NOMO-1 treated with DMSO at 0.1 percent for 48 hours (cell line): ENCODE measurements around the gene TIMP3.
"Not testable (repeated sequence)": the region's sequence is repeated elsewhere in the genome, so short reads cannot be mapped to it uniquely, and the experiment has no call there.

Source experiments
- DNase-seq: peaks from one replicate; lab custom pipeline; 2025; ENCODE audit not compliant: unreplicated experiment; lab: John Stamatoyannopoulos, UW

Gene TIMP3

DNA sequence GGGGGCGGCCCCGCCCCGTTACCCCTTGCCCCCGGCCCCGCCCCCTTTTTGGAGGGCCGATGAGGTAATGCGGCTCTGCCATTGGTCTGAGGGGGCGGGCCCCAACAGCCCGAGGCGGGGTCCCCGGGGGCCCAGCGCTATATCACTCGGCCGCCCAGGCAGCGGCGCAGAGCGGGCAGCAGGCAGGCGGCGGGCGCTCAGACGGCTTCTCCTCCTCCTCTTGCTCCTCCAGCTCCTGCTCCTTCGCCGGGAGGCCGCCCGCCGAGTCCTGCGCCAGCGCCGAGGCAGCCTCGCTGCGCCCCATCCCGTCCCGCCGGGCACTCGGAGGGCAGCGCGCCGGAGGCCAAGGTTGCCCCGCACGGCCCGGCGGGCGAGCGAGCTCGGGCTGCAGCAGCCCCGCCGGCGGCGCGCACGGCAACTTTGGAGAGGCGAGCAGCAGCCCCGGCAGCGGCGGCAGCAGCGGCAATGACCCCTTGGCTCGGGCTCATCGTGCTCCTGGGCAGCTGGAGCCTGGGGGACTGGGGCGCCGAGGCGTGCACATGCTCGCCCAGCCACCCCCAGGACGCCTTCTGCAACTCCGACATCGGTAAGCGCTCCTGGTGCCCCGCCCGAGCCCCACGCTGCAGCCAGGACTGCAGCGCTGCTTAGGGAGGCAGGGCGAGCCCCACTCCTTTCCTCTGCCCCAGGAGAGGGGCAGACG is at the start of gene TIMP3:
Gene TIMP3, plus strand, starts transcription at position 169 of the 700 bp plus-strand sequence. Its CDS starts 297 bp downstream, at position 466.
- DNase-seq = peak; percentile 44

DNA sequence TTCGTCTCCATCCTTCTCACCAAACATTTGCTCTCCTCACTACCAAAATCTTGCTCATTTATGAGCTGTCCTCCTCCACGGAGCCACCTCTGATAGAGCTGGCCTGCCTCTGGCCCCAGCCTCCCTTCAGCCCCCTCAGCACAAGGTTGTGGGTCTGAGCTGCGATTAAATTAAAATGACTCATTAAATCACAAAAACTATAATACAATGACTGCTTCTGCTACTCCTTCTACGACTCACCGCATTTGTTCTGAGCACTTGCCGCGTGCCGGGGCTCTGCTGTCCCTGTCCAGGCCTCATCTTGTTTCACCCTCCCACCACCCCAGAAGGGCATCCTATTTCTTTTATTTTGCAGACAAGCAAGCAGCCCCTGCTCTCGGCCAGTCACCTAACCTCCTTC is 49.2 kb upstream of the TIMP3 start:
- DNase-seq = no peak

DNA sequence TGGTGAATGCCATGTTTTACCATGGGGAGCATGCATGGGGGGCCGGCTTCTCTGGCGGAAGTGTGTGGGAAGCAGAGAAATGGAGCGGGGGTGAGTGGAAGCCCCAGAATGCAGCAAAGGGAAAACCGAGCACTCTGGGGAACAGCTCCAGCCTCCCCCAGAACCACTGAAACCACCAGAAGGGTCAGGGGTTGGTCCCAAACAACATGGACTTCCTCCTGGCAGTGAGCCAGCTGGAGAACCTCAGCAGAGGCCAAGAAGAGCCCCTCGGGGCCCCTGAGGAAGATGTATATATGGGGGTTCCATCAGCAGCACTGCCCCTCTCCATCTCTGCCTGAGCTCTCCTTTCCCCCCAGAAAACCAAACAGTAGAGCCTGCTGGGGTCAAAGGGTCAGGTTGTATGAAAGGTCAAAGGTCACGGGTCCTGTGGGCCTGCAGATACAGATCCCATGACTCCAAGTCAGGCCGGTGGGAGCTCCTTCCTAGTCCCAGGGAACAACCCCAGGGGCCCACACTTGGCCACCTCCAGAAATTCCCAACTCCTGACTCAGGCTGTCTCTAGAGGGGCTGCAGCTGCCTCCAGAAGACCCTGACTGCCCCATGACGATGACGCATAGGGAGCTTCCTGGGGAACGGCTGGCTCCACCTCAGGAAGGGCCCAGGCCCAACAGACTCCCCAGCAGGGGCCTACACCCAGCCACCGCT is 48.5 kb upstream of the TIMP3 start:
- DNase-seq = no peak

DNA sequence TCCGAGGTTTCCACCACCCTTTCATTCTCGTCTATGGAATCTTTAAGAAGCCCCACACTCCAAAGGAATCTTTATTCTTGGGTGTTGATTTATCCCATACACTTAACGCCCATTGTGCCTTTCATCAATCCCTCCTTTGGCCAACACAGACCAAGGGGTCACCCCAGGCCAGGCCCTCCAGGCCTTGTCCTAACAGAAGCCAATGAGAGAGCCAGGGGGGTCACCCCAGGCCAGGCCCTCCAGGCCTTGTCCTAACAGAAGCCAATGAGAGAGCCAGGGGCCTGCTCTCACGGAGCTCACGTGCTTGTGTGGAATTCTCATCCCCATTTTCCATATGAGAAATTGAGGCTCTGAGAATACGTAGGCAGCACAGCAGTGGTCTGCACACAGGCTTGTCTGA is 47.9 kb upstream of the TIMP3 start:
- no peak for DNase-seq

DNA sequence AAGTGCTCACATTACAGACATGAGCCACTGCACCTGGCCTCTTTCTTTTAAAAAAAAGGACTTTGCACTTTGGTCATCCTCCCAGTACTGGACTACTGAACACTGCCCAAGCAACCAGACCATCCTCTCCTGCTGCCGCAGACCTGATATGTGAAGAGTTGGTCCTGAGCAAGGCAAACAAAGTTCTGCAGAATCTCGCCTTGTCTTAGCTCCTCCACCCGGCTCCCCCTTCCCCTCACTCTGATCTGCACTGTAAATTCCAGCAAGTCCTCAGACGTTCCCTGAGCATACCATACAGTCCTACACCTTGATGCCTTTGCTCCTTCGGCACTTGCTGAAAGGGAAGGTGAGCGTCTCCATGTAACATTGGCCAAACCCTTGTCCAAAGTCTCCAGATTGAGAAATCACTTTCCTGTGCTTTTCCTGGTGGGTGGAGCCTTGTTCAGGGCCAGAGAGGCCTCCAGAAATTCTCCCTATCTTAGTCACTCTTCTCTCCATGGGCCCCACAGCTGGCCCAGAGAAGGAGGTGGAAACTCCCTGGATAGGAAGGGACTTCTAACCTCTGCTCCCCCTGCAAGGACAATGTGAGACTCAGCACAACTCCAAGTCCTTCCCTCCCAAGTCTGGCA is 47.0 kb upstream of the TIMP3 start:
- DNase-seq = no peak

DNA sequence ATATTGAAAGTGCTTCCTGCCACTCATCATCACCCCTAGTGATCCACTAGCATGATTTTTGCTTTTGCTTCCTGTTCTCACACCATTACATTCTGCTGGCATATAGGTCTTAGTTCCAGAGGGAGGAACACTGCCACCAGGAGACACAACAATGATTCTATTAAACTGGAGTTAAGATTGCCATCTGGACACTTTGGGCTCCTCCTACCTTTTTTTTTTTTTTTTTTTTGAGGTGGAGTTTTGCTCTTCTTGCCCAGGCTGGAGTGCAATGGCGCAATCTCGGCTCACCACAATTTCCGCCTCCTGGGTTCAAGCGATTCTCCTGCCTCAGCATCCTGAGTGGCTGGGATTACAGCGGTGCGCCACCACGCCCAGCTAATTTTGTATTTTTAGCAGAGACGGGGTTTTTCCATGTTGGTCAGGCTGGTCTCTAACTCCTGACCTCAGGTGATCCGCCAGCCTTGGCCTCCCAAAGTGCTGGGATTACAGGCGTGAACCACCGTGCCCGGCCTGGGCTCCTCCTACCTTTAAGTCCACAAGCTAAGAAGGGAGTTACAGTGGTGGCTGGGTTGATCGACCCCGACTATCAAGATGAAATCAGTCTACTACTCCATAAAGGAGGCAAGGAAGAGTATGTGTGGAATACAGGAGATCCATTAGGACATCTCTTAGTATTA is 44.3 kb upstream of the TIMP3 start:
- DNase-seq = not testable (repeated sequence)

DNA sequence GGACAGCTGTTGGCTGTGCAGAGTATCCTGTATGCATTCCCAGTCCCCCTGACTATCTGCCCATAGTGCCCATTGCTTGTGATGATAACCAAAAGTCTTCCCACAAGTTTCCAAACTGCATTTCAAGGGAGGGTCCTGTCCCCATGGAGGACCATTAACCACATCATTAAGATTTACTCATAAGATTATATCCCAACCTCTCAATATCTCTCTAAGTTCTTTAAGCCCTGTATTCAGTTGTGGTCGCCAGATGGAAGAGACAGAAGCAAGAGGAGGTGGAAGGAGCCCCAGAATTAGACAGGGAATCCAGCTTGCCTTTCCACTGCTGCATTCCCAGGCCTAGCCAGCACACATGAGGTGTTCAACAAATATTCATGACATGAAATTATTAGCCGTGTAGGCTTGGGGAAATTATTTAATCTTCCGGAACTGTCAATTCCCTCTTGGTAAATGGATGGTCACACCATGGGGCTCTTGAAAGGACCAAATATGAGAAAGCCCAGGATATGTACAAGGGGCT is 42.6 kb upstream of the TIMP3 start:
- no peak for DNase-seq

DNA sequence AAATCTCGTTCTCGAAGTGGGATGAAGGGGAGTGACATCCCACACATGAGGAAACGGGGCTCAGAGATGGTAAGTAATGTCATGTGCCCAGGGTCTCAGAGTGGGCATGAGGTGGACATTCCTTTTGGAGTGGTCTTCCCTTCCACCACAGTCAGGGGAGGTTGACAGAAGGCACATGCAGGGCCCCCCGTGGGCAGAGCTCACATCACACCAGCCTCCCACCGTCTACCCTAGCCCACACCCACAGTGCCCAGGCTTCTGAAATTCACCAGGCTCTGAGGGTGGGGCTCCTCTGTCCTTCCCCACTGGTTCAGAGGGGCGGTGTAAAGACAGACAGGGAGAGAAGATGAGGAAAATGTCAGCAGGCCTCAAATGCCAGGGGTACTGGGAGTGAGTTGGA is 41.1 kb upstream of the TIMP3 start:
- DNase-seq = no peak

DNA sequence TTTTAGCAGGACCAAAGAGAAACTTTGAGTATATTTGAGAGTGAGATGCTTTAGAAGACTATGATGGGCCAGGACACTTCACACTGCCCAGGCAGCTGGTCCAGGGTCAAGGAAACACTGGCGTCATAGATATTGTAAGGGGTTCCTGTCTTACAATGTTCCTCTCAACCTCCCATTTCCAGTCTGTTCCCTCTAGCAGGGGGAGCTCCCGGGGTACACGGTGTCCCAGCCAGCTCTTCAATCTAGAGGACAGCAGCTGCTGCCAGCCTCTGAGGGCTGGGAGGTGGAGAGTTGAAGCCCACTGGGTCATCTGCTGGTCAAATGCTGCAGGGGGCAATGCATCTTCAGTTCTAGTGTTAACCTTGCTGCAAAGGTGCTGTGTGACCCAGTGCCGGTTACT is 40.7 kb upstream of the TIMP3 start:
- DNase-seq = no peak

DNA sequence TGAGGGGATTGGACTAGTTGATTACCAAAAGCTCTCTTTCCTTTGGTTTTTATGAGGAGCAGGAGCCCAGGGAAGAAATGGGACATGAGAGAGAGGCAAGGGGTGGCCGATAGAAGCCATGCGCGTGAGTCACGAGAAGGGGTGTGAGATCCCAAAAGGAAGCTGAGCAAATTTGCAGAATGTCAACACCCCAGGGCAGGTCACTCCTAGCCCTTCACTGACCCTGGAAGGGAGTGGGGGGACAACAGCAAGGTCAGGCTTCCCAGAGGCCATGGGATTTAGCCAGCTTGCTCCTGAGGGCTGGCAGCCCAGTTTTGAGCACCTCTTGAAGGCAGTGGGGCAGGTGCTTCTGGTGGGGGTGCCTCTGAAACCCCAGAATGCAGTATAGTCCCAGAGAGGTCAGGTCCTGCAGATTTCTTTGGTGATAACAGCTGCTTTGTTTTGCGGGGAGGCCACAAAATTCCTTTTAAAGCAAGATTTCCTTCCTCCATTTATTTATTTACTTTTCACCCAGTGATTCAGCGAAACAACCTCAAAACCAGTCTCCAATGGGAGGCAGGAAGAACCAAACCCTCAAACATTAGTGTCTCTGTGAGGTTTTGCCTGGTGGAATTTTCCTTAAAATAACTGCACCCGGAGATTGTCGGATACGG is 40.1 kb upstream of the TIMP3 start:
- no peak for DNase-seq

DNA sequence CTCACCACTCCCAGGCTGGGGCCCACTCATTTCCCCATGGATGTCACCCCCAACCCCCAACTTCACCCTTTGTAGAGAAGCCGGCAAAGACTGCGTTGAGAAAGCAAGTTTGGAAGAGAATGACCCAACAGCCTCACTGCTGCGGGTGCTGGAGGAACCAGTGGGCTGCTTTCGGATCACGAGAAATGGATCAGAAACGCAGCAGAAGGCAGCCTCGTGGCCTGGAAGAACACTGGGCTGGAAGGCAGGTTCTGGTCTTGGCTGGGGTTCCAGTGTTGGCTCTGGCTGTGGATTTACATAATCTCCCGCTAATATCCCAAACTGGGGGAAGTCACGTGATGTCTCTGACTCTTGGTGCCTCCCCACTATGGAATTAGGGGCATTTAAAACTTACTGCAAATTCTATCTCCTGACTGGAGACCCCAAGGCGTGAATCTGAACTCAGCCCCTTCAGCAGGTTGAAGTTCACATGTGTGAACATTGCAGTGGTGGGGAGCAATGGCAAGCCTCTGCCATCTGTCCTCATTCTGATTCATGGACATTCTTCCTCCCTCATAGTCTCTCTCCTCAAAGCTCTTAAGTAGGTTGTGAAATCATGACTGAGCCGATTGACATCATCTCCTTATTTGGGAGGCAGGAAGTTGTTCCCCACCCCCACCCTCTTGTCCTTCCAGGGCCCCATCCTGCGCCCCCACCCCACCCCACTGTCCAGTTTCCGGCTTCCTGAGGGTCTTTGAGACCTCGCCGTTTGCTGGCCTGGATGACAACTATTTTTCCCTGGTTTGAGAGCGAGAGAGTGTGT is 37.0 kb upstream of the TIMP3 start:
- DNase-seq = peak; percentile 75

DNA sequence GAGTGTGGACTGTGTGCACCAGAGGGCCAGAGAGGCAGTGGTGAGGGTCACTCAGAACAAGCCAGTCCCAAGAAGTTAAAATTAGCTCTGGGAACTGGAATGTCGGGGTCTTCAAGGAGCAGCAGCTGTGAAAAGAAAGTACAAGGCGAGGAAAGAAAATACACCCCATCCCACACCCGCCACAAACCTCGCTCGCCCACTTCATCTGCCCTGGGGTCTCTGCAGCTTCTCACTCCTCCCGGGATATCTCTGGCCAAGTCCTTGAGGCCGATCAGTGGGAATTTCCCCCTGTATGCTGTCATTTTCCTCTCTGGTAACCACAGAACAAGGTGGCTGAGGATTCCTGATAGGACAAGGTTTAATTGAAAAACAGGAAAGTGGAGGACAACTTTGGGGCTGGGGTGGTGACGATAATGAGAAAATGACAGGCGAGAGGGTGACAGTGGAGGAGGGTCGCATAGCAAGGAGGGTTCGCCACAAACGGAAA is 36.3 kb upstream of the TIMP3 start:
- no peak for DNase-seq

DNA sequence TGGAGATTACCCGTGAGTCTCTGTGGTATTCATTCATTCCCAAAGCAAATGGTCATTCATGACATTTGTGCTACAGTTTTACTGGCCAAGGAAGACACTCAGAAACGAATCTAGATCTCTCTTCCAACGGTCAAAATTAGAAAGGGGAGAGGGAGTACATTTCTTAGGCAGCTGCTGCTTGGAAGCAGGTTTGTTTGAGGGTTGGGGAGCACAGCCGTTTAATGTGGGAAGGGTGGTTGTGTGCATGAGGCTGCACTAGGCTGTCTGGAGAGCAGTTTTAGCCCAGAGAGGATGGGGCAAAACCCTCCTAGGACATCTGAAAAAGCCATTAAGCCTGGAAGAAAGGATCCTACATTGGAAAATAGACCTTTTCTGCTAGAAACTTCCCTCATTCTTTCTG is 29.7 kb upstream of the TIMP3 start:
- no peak for DNase-seq

DNA sequence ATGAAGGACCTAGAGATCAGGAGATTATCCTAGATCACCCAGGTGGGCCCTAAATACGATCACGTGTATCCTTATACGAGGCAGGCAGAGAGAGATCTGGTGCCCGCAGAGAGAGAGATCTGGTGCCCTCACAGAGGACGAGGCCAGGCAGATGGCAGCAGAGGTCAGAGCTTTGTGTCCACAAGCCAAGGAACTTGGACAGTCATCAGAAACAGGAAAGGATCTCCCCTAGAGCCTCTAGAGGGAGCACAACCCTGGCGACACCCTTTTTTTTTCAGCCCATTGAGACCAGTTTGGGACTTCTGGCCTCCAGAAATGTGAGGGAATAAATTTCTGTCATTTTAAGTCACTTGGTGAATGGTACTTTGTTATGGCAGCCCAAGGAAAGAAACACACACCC is 25.5 kb upstream of the TIMP3 start:
- DNase-seq = peak; percentile 14

DNA sequence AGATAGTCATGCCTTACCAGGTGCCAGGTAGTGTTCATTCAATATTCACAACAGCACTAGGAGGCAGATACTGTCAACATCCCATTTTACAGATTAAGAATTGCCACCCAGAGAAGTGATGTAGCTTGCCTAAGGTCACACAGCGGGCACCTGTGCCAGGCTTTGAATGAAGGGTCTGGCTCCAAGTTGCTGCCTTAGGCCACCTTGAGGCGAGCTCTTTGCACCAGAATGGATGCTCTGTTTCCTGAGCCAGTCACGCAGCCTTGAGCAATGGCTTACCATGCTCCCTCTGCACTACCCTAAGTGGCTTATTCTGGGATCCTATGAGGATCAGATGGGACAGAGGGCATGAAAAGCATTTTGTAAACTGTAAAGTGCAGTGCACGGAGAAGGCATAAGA is 25.1 kb upstream of the TIMP3 start:
- DNase-seq = no peak

DNA sequence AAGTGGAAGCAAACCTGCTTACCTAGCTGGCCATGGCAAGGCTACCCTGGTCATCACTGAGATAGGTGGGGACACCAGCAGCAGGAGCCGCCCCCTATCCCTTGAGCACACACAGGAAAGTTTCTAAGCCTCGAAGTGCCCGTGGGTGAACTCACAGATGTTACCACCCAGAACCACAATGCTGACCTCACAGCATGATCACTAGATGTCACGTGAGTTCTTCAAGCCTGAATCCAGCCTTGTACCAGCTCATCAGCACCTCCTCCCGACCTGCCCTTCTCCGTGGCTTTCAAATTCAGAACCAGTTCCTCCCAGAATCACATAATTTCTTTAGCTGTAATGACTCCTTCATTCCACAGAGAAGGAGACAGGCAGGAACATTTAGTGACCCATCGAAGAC is 24.7 kb upstream of the TIMP3 start:
- DNase-seq = no peak

DNA sequence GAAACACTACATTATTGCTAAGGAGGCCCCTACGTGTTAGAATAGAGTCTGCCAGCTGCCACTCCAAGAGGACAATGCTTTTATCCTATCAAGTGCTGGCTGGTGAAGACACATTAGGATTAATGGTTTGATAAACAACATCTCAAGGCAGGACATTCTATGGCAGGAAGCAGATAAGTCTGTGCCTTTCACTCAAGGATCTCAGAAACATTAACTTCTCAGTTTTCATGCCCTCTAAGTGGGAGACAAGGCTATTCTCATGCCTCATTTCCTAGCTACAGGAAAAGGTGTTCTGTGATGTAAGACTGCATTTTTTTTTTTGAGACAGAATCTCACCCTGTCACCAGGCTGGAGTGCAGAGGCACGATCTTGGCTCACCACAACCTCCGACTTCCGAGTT is 23.5 kb upstream of the TIMP3 start:
- DNase-seq = no peak

DNA sequence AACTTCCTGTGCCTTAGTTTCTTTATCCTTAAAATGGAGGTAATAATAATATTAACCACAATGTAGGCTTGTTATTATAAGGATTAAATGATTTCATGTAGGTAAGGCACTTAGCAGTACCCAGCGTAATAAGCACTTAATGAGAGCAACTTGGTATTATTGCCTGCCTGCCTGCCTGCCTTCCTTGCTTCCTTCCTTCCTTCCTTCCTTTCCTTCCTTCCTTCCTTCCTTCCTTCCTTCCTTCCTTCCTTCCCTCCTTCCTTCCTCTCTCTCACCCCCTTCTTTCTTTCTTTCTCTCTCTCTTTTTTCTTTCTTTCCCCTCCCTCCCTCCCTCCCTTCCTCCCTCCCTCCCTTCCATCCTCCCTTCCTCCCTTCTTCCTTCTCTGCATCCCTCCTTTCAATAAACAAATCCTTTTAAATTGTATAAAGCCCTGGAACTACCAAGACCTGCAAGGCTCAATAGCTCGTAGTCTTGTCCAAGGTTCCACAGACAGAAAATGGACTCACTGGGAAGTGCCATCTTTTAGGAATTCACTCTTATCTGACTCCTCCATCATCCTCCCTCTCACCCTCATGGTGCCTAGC is 20.7 kb upstream of the TIMP3 start:
- no peak for DNase-seq

DNA sequence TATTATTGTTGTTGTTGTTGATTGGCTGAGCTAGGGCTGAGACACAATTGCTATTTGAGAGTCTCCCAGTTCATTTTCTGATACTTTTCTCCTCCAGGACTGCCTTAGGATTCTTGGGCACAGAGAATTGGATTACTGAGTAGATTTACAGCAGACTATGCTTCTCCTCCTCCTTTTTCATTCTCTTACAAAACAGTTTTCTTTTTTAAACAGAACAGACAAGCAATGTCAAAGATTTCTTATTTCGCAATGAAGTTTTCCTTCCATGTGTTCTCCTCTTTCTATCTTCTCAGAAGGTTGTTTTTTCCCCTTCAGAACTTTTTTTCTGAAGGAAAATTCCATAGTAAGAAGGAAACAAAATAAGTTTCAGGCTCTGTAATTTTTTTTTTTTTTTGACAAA is 19.8 kb upstream of the TIMP3 start:
- DNase-seq = no peak
